22Rv1 (cell line): ENCODE measurements around the gene IGSF3.

Experiments used
- ZFX ChIP-seq: fragments of 450-650 bp; IDR thresholded peaks from 2 replicates; pipeline ENCODE4 v1.6.1; 2017; ENCODE audit warnings: antibody characterized with exemption, borderline replicate concordance
- TF ChIP-seq, protein P1 (sequence below): fragments of 450-650 bp; IDR thresholded peaks from 2 replicates; pipeline ENCODE4 v1.5.1; 2017; ENCODE audit warnings: mild to moderate bottlenecking

DNA sequence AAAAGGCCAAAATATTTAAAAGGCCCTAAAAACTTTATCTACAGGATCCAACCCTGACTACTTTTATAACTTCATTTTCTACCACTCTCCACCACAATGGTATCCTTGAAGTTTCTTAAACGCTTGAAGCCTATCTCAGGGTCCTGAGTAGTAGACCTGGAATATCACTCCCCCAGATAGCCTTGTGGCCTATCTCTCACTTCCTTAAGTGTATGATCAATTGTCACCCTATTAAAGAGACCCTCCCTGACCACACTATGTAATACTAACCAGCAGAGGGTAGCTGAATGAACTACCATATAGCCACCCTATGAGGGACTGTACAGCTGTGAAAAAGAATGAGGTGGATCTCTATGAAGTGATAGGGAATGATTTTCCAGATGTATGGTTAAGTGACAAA lies 102.3 kb downstream of the IGSF3 start:
- TF ChIP-seq, protein P1, sequence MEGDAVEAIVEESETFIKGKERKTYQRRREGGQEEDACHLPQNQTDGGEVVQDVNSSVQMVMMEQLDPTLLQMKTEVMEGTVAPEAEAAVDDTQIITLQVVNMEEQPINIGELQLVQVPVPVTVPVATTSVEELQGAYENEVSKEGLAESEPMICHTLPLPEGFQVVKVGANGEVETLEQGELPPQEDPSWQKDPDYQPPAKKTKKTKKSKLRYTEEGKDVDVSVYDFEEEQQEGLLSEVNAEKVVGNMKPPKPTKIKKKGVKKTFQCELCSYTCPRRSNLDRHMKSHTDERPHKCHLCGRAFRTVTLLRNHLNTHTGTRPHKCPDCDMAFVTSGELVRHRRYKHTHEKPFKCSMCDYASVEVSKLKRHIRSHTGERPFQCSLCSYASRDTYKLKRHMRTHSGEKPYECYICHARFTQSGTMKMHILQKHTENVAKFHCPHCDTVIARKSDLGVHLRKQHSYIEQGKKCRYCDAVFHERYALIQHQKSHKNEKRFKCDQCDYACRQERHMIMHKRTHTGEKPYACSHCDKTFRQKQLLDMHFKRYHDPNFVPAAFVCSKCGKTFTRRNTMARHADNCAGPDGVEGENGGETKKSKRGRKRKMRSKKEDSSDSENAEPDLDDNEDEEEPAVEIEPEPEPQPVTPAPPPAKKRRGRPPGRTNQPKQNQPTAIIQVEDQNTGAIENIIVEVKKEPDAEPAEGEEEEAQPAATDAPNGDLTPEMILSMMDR: no peak
- no peak for TF ChIP-seq ZFX
